Activated CD4-positive, alpha-beta T cell treated with anti-CD3 and anti-CD28 coated beads, Interleukin-2, amount 10 ng/mL, durations not matched to agents 7 days and 5 days (primary cell): ENCODE measurements around the gene DIP2B. TPM values are rescaled to one million over a fixed set of nuclear protein-coding genes. Genes with fewer than 3 reads are reported as not detected.
A peak's percentile ranks its signal among the peaks of the same experiment; 100 is the strongest.

Source experiments
- CTCF ChIA-PET: fragments of 350-600 bp; sonication (Branson Sonifier 250); formaldehyde crosslinking; loops from one replicate; lab custom pipeline; 2021; ENCODE audit warnings: antibody characterized with exemption; lab: Charles Lee
- POLR2A ChIA-PET: fragments of 350-600 bp; sonication (Branson Sonifier 250); formaldehyde crosslinking; loops from one replicate; lab custom pipeline; 2021; ENCODE audit warnings: antibody characterized with exemption; lab: Charles Lee
- DNase-seq: peaks from one replicate; pipeline ENCODE4 v3.0.0-alpha.2; 2020
- H3K27ac Mint-ChIP-seq: one replicate; pipeline ENCODE4 v1.8.0; 2021; ENCODE audit warnings: mild to moderate bottlenecking, moderate library complexity, mixed read lengths
- H3K27me3 Mint-ChIP-seq: one replicate; pipeline ENCODE4 v1.8.0; 2021; ENCODE audit warnings: mixed read lengths
- H3K36me3 Mint-ChIP-seq: one replicate; pipeline ENCODE4 v1.8.0; 2021; ENCODE audit warnings: low read depth, mixed read lengths
- H3K4me1 Mint-ChIP-seq: one replicate; pipeline ENCODE4 v1.8.0; 2021; ENCODE audit warnings: mixed read lengths
- H3K4me3 Mint-ChIP-seq: one replicate; pipeline ENCODE4 v1.8.0; 2021; ENCODE audit warnings: mild to moderate bottlenecking, moderate library complexity, mixed read lengths
- H3K9me3 Mint-ChIP-seq: one replicate; pipeline ENCODE4 v1.8.0; 2021; ENCODE audit warnings: mixed read lengths
- total RNA-seq, 2 experiments: library from RNA; stranded (reverse); gene quantifications; one replicate each; pipeline ENCODE4 v1.2.3, GENCODE V29; 2021

DIP2B gene
- total RNA-seq, 2 experiments from 2014 or later = 28.9 to 30.4 TPM

GRCh38 chr12:50572287-50572686, 67.5 kb downstream of the DIP2B start:
- DNase-seq = no peak
- H3K27me3 Mint-ChIP-seq = no peaks in the 10 kb centered on the region
- no peak overlapping the region for H3K27ac Mint-ChIP-seq
- peaks cover 21% of the 10 kb centered on the region for H3K4me1 Mint-ChIP-seq
- peaks cover 6% of the 10 kb centered on the region for H3K36me3 Mint-ChIP-seq
- ChIA-PET CTCF (interaction anchor here (1.0 to 1.1 kb wide), 2 partner anchors 27 to 30 kb away, joined by 3 read pairs; no protein-coding TSS in a partner anchor), POLR2A (no interaction called here)
- H3K9me3 Mint-ChIP-seq = no peaks in the 10 kb centered on the region
- no peak overlapping the region for H3K4me3 Mint-ChIP-seq

GRCh38 chr12:50572760-50573159, 68.0 kb downstream of the DIP2B start:
- H3K4me3 Mint-ChIP-seq = no peak overlapping the region
- peaks cover 5% of the 10 kb centered on the region for H3K36me3 Mint-ChIP-seq
- DNase-seq = no peak
- no peaks in the 10 kb centered on the region for H3K27me3 Mint-ChIP-seq
- ChIA-PET POLR2A (no interaction called here), CTCF (interaction anchor here (1.0 to 1.1 kb wide), 2 partner anchors 28 to 30 kb away, joined by 3 read pairs; no protein-coding TSS in a partner anchor)
- H3K9me3 Mint-ChIP-seq = no peaks in the 10 kb centered on the region
- peaks cover 20% of the 10 kb centered on the region for H3K4me1 Mint-ChIP-seq
- no peak overlapping the region for H3K27ac Mint-ChIP-seq

GRCh38 chr12:50573271-50573670, 68.5 kb downstream of the DIP2B start:
- DNase-seq = no peak
- peaks cover 3% of the 10 kb centered on the region for H3K36me3 Mint-ChIP-seq
- no peaks in the 10 kb centered on the region for H3K27me3 Mint-ChIP-seq
- ChIA-PET CTCF (interaction anchor here (1.0 to 1.1 kb wide), 2 partner anchors 28 to 31 kb away, joined by 3 read pairs; no protein-coding TSS in a partner anchor), POLR2A (no interaction called here)
- H3K4me3 Mint-ChIP-seq = no peak overlapping the region
- peaks cover 15% of the 10 kb centered on the region for H3K4me1 Mint-ChIP-seq
- H3K27ac Mint-ChIP-seq = no peak overlapping the region
- H3K9me3 Mint-ChIP-seq = no peaks in the 10 kb centered on the region

- Mint-ChIP-seq H3K4me3 (no peak overlapping the region), H3K4me1 (peaks cover 11% of the 10 kb centered on the region), H3K9me3 (no peaks in the 10 kb centered on the region), H3K27ac (no peak overlapping the region), H3K36me3 (peaks cover 3% of the 10 kb centered on the region), H3K27me3 (no peaks in the 10 kb centered on the region)
- no peak for DNase-seq
- ChIA-PET POLR2A (no interaction called here), CTCF (no interaction called here)
These were observed 70.0 kb downstream of the DIP2B start for GRCh38 chr12:50574601-50575348.

- Mint-ChIP-seq H3K36me3 (peaks cover 4% of the 10 kb centered on the region), H3K4me3 (no peak overlapping the region), H3K4me1 (peaks cover 14% of the 10 kb centered on the region), H3K27ac (no peak overlapping the region), H3K27me3 (no peaks in the 10 kb centered on the region), H3K9me3 (no peaks in the 10 kb centered on the region)
- CTCF ChIA-PET = no interaction called here
- POLR2A ChIA-PET = no interaction called here
- DNase-seq = no peak
These were observed 75.0 kb downstream of the DIP2B start for GRCh38 chr12:50579757-50580267.

- CTCF ChIA-PET = no interaction called here
- DNase-seq = no peak
- Mint-ChIP-seq H3K27me3 (no peaks in the 10 kb centered on the region), H3K27ac (no peak overlapping the region), H3K36me3 (peaks cover 4% of the 10 kb centered on the region), H3K4me1 (peaks cover 12% of the 10 kb centered on the region), H3K9me3 (no peaks in the 10 kb centered on the region), H3K4me3 (no peak overlapping the region)
- POLR2A ChIA-PET = no interaction called here
These were observed 75.7 kb downstream of the DIP2B start for GRCh38 chr12:50580436-50580835.

DNA sequence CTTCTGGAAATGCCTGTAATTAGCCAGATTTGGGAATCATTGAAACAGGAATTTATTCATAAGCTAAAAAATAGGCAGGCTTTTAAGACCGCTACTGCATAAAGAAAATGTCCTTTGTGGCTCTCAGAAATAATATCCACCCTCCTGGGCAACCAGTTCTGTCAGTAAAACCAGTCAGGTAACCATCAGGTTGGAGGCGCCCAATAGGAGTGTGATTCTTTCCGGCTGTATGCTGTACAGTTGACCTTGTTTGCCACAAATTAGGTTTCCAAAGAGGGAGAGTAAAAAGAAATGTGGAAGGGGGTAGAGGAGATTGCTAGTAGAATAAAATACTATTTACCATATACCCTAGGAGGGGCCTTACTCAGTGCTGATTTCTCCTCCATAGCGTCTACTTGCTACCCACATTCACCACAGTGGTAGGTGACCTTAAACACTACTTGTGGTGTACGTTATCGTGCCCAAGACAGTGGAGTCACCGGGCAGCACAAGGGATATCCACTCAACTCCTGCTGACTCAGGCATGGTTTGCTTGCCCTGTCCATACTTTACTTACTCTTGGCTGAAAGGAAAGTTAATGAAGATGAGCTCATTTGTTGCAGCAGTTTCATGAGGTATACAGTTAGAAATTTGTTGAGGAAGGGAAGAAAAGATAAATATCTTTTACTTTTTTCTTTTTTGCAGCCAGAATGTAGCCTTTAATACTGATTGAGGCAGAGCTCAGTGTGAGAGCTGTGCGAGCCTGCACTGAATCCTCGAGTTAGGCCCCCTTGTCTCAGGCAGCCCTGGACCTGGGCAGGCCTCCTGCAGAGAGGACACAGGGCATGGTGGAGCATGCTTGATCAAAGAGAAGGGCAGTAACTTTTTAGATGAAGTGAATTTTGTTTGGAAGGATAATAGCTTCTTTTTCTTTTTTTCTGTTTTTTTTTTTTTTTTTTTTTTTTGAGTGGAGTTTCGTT, 76.7 kb downstream of the DIP2B start:
- Mint-ChIP-seq H3K4me3 (no peak overlapping the region), H3K4me1 (peaks cover 12% of the 10 kb centered on the region), H3K27ac (no peak overlapping the region), H3K36me3 (peaks cover 4% of the 10 kb centered on the region), H3K27me3 (no peaks in the 10 kb centered on the region), H3K9me3 (no peaks in the 10 kb centered on the region)
- ChIA-PET CTCF (interaction anchor here (0.6 to 1.1 kb wide), 3 partner anchors 11 to 42 kb away, joined by 3 to 4 read pairs (median 4); no protein-coding TSS in a partner anchor), POLR2A (no interaction called here)
- no peak for DNase-seq

GRCh38 chr12:50584135-50584534, 79.3 kb downstream of the DIP2B start:
- DNase-seq = no peak
- Mint-ChIP-seq H3K4me3 (no peak overlapping the region), H3K4me1 (peaks cover 23% of the 10 kb centered on the region), H3K9me3 (no peaks in the 10 kb centered on the region), H3K27ac (no peak overlapping the region), H3K27me3 (no peaks in the 10 kb centered on the region), H3K36me3 (peaks cover 4% of the 10 kb centered on the region)
- POLR2A ChIA-PET = no interaction called here
- CTCF ChIA-PET = interaction anchor here (1.6 kb wide), 1 partner anchor 47 kb away, joined by 3 read pairs; no protein-coding TSS in a partner anchor

DNA sequence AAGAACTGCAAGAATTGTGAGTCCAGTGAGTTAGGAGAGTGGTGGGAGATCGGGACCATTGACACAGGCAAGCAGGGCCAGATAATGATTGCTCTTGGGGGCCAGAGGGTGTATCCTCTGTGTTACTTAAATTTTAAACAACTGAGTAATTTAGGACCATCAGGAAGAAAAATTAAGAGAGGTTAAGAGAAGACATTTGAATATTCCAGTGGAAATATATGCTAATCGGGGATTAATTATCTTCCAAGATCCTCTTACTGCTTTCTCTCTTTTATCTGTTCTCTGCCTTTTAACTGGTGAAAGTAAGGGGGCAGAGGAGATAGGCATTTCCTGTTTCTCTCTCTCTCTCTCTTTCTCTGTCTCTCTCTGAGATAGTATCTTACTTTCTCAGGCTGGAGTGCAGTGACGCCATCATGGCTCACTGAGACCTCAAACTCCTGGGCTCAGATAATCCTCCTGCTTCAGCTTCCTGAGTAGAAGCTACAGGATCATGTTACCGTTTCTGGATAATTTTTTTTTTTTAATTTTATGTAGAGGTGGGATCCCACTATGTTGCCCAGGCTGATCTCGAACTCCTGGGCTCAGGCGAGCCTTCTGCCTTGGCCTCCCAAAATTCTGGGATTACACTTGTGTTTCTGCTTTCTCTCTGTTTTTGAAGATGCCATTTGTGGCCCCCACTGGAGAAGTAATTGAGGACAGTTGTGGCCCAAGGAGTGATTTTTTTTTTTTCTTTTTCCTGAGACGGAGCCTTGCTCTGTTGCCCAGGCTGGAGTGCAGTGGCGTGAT, 85.1 kb downstream of the DIP2B start:
- ChIA-PET POLR2A (no interaction called here), CTCF (interaction anchor here (1.0 kb wide), 1 partner anchor 20 kb away, joined by 3 read pairs; no protein-coding TSS in a partner anchor)
- peak; percentile 25 for DNase-seq
- no peak overlapping the region for H3K4me3 Mint-ChIP-seq
- H3K27ac Mint-ChIP-seq = peak overlapping the region; percentile 10
- peaks cover 33% of the 10 kb centered on the region for H3K4me1 Mint-ChIP-seq
- no peaks in the 10 kb centered on the region for H3K9me3 Mint-ChIP-seq
- no peaks in the 10 kb centered on the region for H3K36me3 Mint-ChIP-seq
- no peaks in the 10 kb centered on the region for H3K27me3 Mint-ChIP-seq

DNA sequence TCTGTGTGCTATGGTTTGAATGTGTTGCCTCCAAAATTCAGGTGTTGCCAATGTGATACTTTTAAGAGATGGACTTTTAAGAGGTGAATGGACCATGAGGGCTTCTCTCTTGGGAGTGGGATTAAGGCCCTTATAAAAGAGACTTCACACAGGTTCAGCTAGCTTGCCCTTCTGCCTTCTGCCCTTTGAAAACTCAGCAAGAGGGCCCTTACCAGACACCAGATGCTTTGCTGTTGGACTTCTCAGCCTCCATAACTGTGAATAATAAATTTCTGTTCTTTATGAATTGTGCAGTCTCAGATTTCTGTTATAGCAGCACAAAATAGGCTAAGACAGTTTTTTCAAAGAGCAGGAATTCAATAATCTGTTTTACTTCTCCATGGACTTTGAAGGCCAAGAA, 86.1 kb downstream of the DIP2B start:
- Mint-ChIP-seq H3K4me1 (peaks cover 35% of the 10 kb centered on the region), H3K27ac (no peak overlapping the region), H3K9me3 (no peaks in the 10 kb centered on the region), H3K27me3 (no peaks in the 10 kb centered on the region), H3K4me3 (no peak overlapping the region), H3K36me3 (no peaks in the 10 kb centered on the region)
- no peak for DNase-seq
- ChIA-PET CTCF (no interaction called here), POLR2A (no interaction called here)

GRCh38 chr12:50595667-50596066, 90.9 kb downstream of the DIP2B start:
- H3K27me3 Mint-ChIP-seq = no peaks in the 10 kb centered on the region
- no peak for DNase-seq
- CTCF ChIA-PET = interaction anchor here (1.4 kb wide), 1 partner anchor 42 kb away, joined by 3 read pairs; no protein-coding TSS in a partner anchor
- H3K9me3 Mint-ChIP-seq = no peaks in the 10 kb centered on the region
- POLR2A ChIA-PET = no interaction called here
- H3K4me3 Mint-ChIP-seq = no peak overlapping the region
- H3K4me1 Mint-ChIP-seq = peaks cover 42% of the 10 kb centered on the region
- H3K36me3 Mint-ChIP-seq = peaks cover 3% of the 10 kb centered on the region
- H3K27ac Mint-ChIP-seq = no peak overlapping the region
